ENCODE results near the gene ARL3. TPM values are rescaled to one million over a fixed set of nuclear protein-coding genes. Genes with fewer than 3 reads are reported as not detected.
A peak's percentile ranks its signal among the peaks of the same experiment; 100 is the strongest.

The ARL3 gene
- polyA plus RNA-seq, 1 experiment = 8.1 TPM

DNA sequence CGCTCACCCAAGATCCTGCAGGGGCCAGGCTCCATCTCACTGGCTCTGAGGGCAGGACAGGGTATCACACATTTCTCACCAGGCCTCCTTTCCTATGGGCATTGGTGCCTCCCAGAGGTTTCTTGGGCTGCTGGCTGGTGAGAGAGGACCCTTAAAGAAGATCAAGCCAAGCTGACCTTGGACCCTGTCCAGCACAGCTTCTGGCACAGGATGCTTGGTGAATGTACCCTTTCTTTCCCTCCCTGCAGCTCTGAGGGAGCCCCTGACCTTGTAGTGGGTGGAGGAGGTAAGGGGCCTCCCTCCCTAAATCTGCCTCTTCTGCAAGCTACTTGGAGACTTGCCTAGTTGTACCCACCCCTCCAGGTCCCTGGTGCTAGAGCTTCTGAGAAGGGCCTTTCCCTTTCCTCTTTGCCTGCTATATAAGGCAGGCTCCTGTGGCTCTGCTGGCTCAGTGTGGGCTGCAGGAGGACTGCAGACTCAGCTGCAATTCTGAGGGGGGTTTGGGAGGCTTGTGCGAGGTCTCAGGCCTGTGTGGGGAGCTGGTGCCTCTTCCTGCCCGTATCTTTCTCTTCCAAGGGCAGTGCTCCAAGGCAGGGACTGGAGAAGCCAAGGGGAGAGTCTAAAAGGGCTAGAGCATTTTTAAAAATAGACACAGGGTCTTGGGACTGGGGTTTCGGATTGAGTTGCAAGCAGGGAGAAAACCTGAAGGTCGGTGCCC, 81.6 kb downstream of the ARL3 start:
- Histone ChIP-seq H3K27me3 (ENCODE audit: control insufficient read depth, insufficient read depth, low read length) (no peaks in the 10 kb centered on the region), H3K4me3 (ENCODE audit: low read depth, low read length) (no peak overlapping the region), H3K36me3 (ENCODE audit: control insufficient read depth, insufficient read depth, low read length) (peaks cover 4% of the 10 kb centered on the region; the same call in 1 of the 2 replicates)
- POLR2A ChIA-PET = no interaction called here
- DNase-seq (ENCODE audit: low read depth) = no peak
- CTCF ChIA-PET = interaction anchor here (1.0 to 1.4 kb wide), 4 partner anchors 30 to 132 kb away, joined by 3 to 5 read pairs (median 4); no protein-coding TSS in a partner anchor
- TF ChIP-seq, protein P1, sequence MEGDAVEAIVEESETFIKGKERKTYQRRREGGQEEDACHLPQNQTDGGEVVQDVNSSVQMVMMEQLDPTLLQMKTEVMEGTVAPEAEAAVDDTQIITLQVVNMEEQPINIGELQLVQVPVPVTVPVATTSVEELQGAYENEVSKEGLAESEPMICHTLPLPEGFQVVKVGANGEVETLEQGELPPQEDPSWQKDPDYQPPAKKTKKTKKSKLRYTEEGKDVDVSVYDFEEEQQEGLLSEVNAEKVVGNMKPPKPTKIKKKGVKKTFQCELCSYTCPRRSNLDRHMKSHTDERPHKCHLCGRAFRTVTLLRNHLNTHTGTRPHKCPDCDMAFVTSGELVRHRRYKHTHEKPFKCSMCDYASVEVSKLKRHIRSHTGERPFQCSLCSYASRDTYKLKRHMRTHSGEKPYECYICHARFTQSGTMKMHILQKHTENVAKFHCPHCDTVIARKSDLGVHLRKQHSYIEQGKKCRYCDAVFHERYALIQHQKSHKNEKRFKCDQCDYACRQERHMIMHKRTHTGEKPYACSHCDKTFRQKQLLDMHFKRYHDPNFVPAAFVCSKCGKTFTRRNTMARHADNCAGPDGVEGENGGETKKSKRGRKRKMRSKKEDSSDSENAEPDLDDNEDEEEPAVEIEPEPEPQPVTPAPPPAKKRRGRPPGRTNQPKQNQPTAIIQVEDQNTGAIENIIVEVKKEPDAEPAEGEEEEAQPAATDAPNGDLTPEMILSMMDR (IDR thresholded peaks at IDR 0.05; ENCODE audit: insufficient read depth, low read depth, low read length) = no peak

DNA sequence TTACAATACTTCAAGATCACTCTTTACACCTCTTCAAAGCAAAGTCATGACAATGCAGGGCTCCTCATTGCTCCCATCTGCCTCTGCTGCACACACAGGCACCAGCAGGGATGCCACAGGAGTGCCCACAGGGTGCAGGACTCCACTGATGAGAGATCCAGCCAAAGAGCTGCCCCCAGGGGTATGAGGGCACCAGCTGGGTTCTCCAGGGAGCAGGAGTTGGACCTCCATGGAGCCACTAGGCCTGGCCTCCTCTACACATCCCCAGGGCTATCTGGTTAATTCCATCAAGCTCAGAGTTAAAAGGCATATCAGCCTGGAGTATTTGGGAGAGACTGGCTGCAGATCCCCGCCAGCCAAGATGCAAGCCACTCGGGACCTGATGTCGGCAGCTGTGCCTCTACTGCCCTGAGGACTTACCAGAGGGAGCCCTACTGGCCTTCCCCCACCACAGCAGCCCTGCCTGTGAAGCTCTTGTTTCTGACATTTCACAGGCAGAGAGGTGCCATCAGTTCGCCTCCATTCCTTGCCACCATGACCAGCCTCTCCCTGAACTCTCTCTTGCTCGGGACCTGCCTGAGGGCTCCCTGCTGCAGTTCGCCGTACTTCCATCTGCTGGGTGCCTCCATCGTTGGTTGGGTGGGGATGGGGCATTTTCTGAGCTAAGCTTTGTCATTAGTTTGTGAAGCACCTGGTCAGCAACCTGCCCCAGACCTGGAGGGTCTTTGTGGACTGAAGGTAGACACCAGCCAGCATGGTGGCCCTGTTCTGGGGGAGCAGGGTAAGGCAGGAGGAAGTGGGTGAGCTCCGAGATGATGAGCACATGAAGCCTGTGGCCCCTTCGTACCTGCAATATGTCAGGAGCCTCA, 82.4 kb downstream of the ARL3 start:
- H3K27me3 ChIP-seq (ENCODE audit: control insufficient read depth, insufficient read depth, low read length) = no peaks in the 10 kb centered on the region
- H3K36me3 ChIP-seq (ENCODE audit: control insufficient read depth, insufficient read depth, low read length) = peaks cover 4% of the 10 kb centered on the region; the same call in 1 of the 2 replicates
- ChIA-PET POLR2A (no interaction called here), CTCF (interaction anchor here (1.0 to 1.4 kb wide), 3 partner anchors 29 to 131 kb away, joined by 3 to 4 read pairs (median 3); no protein-coding TSS in a partner anchor)
- TF ChIP-seq, protein P1 (IDR thresholded peaks at IDR 0.05; ENCODE audit: insufficient read depth, low read depth, low read length) = no peak
- H3K4me3 ChIP-seq (ENCODE audit: low read depth, low read length) = no peak overlapping the region
- DNase-seq (ENCODE audit: low read depth) = no peak

- CTCF ChIA-PET = interaction anchor here (0.8 to 1.8 kb wide), 4 partner anchors 11 to 355 kb away, joined by 3 to 10 read pairs (median 4); no protein-coding TSS in a partner anchor
Measured at GRCh38 chr10:102630663-102631062, 83.5 kb downstream of the ARL3 start.

DNA sequence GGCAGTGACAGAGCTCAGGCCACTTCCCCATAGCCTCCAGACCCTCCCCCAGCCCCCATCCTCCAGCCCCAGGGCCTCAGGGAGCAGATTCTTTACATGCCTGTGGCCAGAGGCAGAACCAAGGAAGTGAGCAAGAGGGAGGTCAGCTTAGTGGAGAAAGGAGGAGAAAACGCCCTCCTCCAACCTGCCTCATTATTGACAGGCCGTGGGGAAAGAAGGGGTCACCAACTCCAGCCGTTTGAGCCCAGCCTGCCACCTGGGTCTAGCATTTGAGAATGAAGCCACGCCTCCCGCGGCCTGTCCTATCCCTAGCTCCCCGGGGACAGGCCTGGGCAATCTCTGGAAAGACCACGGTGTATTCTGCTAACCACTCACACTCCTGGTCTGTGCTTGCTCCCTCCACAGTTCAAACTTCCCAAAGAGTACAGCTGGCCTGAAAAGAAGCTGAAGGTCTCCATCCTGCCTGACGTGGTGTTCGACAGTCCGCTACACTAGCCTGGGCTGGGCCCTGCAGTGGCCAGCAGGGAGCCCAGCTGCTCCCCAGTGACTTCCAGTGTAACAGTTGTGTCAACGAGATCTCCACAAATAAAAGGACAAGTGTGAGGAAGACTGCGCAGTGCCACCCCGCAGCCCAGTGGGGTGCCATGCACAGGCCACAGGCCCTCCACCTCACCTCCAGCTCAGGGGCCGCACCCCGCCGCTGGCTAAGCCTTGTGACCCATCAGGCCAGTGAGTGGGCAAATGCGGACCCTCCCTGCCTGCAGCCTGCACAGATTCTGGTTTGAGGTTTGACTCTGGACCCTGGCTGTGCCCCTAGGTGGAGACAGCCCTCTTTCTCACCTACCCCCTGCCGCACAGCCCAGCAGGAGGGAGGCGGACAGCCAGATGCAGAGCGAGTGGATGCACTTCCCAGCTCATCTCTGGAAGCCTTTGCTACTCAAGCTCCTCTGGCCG, 84.3 kb downstream of the ARL3 start:
- H3K36me3 ChIP-seq (ENCODE audit: control insufficient read depth, insufficient read depth, low read length) = peaks cover 4% of the 10 kb centered on the region; the same call in 1 of the 2 replicates
- CTCF ChIA-PET = interaction anchor here (1.0 to 1.8 kb wide), 5 partner anchors 12 to 48 kb away, joined by 3 to 10 read pairs (median 5); partner anchors contain the start of gene TRIM8
- no peaks in the 10 kb centered on the region for H3K27me3 ChIP-seq (ENCODE audit: control insufficient read depth, insufficient read depth, low read length)
- TF ChIP-seq, protein P1 (IDR thresholded peaks at IDR 0.05; ENCODE audit: insufficient read depth, low read depth, low read length) = no peak
- POLR2A ChIA-PET = interaction anchor here (0.6 kb wide), 1 partner anchor 330 kb away, joined by 4 read pairs; no protein-coding TSS in a partner anchor
- H3K4me3 ChIP-seq (ENCODE audit: low read depth, low read length) = no peak overlapping the region
- peak; percentile 64 for DNase-seq (ENCODE audit: low read depth)

More at GRCh38 chr10:102630663-102631062, 83.5 kb downstream of the ARL3 start:
- no peak for DNase-seq (ENCODE audit: low read depth)
- POLR2A ChIA-PET = no interaction called here
- no peak overlapping the region for H3K4me3 ChIP-seq (ENCODE audit: low read depth, low read length)
- H3K36me3 ChIP-seq (ENCODE audit: control insufficient read depth, insufficient read depth, low read length) = peaks cover 4% of the 10 kb centered on the region; the same call in 1 of the 2 replicates
- H3K27me3 ChIP-seq (ENCODE audit: control insufficient read depth, insufficient read depth, low read length) = no peaks in the 10 kb centered on the region
- TF ChIP-seq, protein P1 (IDR thresholded peaks at IDR 0.05; ENCODE audit: insufficient read depth, low read depth, low read length) = no peak

Data from BJ (cell line).